SK-N-MC (cell line): Measurements from ENCODE around the gene MRPS6.

ENCODE experiments used
- EZH2 ChIP-seq: fragments of 200-600 bp; sonication (generic); IDR thresholded peaks from one replicate; pipeline ENCODE4 v1.6.1; 2017; ENCODE audit warnings: antibody characterized with exemption
- FOXP2 ChIP-seq: optimal IDR thresholded peaks from 2 replicates; pipeline ENCODE3; 2011; ENCODE audit warnings: mild to moderate bottlenecking, moderate library complexity; ENCODE audit not compliant: insufficient read depth; ENCODE audit errors: extremely low read length, control extremely low read depth
- POLR2AphosphoS5 ChIP-seq: IDR thresholded peaks from 2 replicates; pipeline ENCODE4 v1.6.1; 2012; ENCODE audit warnings: mild to moderate bottlenecking, low read depth, low read length, borderline replicate concordance

DNA sequence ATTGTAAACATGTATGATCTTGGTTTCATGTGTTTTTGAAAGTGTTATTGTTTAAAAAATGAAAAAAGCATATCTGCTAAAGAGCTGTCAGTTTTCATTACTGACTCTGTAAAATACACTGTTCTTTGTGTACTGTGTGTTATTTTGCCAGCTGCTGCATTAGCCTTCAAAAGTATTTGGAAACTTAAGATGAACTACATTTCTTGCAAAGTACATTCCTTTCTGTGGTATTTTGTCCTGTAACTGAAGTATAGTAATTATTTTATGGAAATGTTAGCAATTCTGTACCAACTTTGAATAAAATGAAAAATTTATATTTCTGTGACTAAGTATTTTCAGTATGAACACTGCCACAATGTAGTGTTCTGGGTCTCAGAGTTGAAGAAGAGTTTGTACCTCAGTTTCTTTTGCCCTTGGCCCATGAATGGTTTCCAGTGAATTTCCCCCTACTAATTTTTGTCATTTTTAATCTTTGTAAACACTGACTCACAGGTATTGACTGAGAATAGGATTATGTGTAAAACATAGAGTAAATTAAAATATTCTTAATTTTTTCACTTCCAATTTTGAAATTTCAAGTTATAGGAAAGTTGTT, 32.7 kb downstream of the MRPS6 start:
- TF ChIP-seq POLR2AphosphoS5 (no peak), EZH2 (no peak), FOXP2 (no peak)
